Ovary (tissue), 3 donors: ENCODE data around the gene GUCY1A2.

Experiments
- CTCF ChIP-seq, 3 donors: fragments of 450-650 bp in 2 of 3; fragments of 200-600 bp in 1 of 3; IDR thresholded peaks; one replicate each; pipeline versions ENCODE4 v1.5.1 to v1.8.0; 2016 to 2022; ENCODE audit warnings: antibody characterized with exemption in 3 of 3, mild to moderate bottlenecking in 1 of 3
- EP300 ChIP-seq: sonication (generic); formaldehyde crosslinking; IDR thresholded peaks from one replicate; pipeline ENCODE4 v1.6.1; 2017; ENCODE audit warnings: antibody characterized with exemption
- POLR2A ChIP-seq: fragments of 450-650 bp; IDR thresholded peaks from one replicate; pipeline ENCODE4 v1.6.1; 2017; ENCODE audit warnings: antibody characterized with exemption, mild to moderate bottlenecking, moderate library complexity
- donor health status: DM: no; HTN: no; CAD: no.

DNA sequence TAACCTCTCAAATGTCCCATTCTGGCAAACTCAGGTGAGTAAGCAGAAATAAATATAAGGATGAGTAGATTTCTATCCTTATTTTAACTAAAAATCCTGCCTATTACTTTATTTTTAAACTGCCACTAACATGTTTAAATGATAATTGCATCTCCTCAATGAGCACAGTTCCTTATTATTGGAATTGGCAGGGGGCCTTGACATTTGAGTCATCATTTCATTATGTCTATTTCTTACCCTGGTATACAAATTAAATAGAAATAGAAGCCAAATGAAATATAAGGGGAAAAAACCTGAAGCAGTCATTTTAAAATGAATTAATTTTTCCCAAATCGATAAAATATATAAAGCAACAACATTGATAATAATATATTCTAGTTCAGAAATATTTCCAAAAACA lies 81.2 kb downstream of the GUCY1A2 start:
- TF ChIP-seq POLR2A (no peak), CTCF (IDR thresholded peaks at IDR 0.05) (no peak), EP300 (no peak)
